ENCODE results near the gene GEMIN2.
"Not testable (repeated sequence)": the region's sequence is repeated elsewhere in the genome, so short reads cannot be mapped to it uniquely, and the experiment has no call there.

- not testable (repeated sequence) for TF ChIP-seq CTCF (IDR thresholded peaks at IDR 0.05); ZFX (IDR thresholded peaks at IDR 0.05; ENCODE audit: borderline replicate concordance)
These were observed 29.1 kb downstream of the GEMIN2 start for GRCh38 chr14:39143226-39143625.

Data from 22Rv1 (cell line).